Endothelial cell of umbilical vein (primary cell): ENCODE data around the gene CKAP5. TPM values are rescaled to one million over a fixed set of nuclear protein-coding genes. Genes with fewer than 3 reads are reported as not detected.

Experiments used
- BruUV-seq: library from RNA; stranded (reverse); fragments of 400-500 nt; replicated peaks from 2 replicates; lab custom pipeline; 2021; lab: Mats Ljungman, UMichigan
- CTCF ChIA-PET: fragments of 300-600, 350-600 bp; sonication (Branson Sonifier 250); formaldehyde crosslinking; loops from one replicate; lab custom pipeline; 2021; ENCODE audit warnings: antibody characterized with exemption, inconsistent platforms; lab: Charles Lee
- POLR2A ChIA-PET: fragments of 300-600, 350-600 bp; sonication (Branson Sonifier 250); formaldehyde crosslinking; loops from one replicate; lab custom pipeline; 2021; ENCODE audit warnings: antibody characterized with exemption, inconsistent platforms; lab: Charles Lee
- DNase-seq: peaks from one replicate; pipeline ENCODE4 v3.0.0-alpha.2; 2011; ENCODE audit warnings: low read depth, low spot score
- FAIRE-seq: peaks from 2 replicates; lab custom pipeline; 2011; peaks lifted over from hg19 to GRCh38; lab: Jason Lieb, UNC
- H2AFZ ChIP-seq: 2 replicates; pipeline ENCODE4 v1.6.0; 2012; ENCODE audit warnings: low read depth, low read length, control low read depth, inconsistent platforms
- H3K27ac ChIP-seq: 2 replicates; pipeline ENCODE4 v1.5.1; 2011; ENCODE audit warnings: low read depth, mild to moderate bottlenecking, control low read depth, low read length, moderate library complexity; ENCODE audit not compliant: insufficient read depth
- H3K27me3 ChIP-seq, 2 experiments: 2 replicates each; pipeline versions ENCODE4 v1.6.0 to v1.6.1; 2011; ENCODE audit warnings: low read length in 2 of 2, mixed read lengths in 1 of 2; ENCODE audit not compliant: control insufficient read depth in 2 of 2, insufficient read depth in 2 of 2
- H3K36me3 ChIP-seq, 2 experiments: 2 replicates in 1 of 2; 3 replicates in 1 of 2; pipeline ENCODE4 v1.5.1; 2011; ENCODE audit warnings: low read length in 2 of 2, mild to moderate bottlenecking in 1 of 2, moderate library complexity in 1 of 2; ENCODE audit not compliant: control insufficient read depth in 2 of 2, insufficient read depth in 2 of 2; ENCODE audit errors: extremely low read depth in 1 of 2
- H3K4me1 ChIP-seq: 3 replicates; pipeline ENCODE4 v1.5.1; 2011; ENCODE audit warnings: mild to moderate bottlenecking, low read length; ENCODE audit not compliant: control insufficient read depth, insufficient read depth; ENCODE audit errors: extremely low read depth
- H3K4me2 ChIP-seq: 2 replicates; pipeline ENCODE4 v1.6.1; 2011; ENCODE audit warnings: low read length, control low read depth, mixed read lengths; ENCODE audit not compliant: insufficient read depth
- H3K4me3 ChIP-seq, 3 experiments: fragments of 200-600 bp in 1 of 3; sonication (generic), shearing (Covaris generic) in 1 of 3; replicated peaks in 1 of 3; 2 replicates each; pipeline ENCODE4 v1.5.1; 2011 to 2016; ENCODE audit warnings: control low read depth in 3 of 3, low read length in 3 of 3, mild to moderate bottlenecking in 2 of 3, inconsistent platforms in 1 of 3, low read depth in 1 of 3, moderate library complexity in 1 of 3; ENCODE audit not compliant: insufficient read depth in 1 of 3
- H3K79me2 ChIP-seq: 2 replicates; pipeline ENCODE4 v1.6.0; 2012; ENCODE audit warnings: low read length, inconsistent platforms; ENCODE audit not compliant: control insufficient read depth, insufficient read depth
- H3K9ac ChIP-seq: replicated peaks from 2 replicates; pipeline ENCODE3; 2011; ENCODE audit warnings: low read length, control low read depth; ENCODE audit not compliant: insufficient read depth; ENCODE audit errors: extremely low read depth
- H3K9me1 ChIP-seq: replicated peaks from 3 replicates; pipeline ENCODE4 v1.6.0; 2011; ENCODE audit warnings: mild to moderate bottlenecking, low read length; ENCODE audit not compliant: control insufficient read depth, insufficient read depth; ENCODE audit errors: extremely low read depth
- H3K9me3 ChIP-seq: replicated peaks from 2 replicates; pipeline ENCODE4 v1.5.1; 2012; ENCODE audit warnings: low read length, inconsistent platforms; ENCODE audit not compliant: control insufficient read depth, insufficient read depth
- H4K20me1 ChIP-seq: replicated peaks from 2 replicates; pipeline ENCODE3; 2011; ENCODE audit warnings: mild to moderate bottlenecking, low read length; ENCODE audit not compliant: control insufficient read depth, insufficient read depth; ENCODE audit errors: extremely low read depth
- CTCF ChIP-seq, 2 donors: IDR thresholded peaks; 1 replicate in 1 of 2; 2 replicates in 1 of 2; pipeline ENCODE4 v1.5.1; 2011; ENCODE audit warnings: low read length in 2 of 2, mild to moderate bottlenecking in 2 of 2, moderate library complexity in 2 of 2, control low read depth in 1 of 2, inconsistent platforms in 1 of 2, low read depth in 1 of 2; ENCODE audit not compliant: insufficient read depth in 1 of 2; ENCODE audit errors: extremely low read depth in 1 of 2
- EZH2 ChIP-seq: IDR thresholded peaks from 2 replicates; pipeline ENCODE4 v1.6.1; 2012; ENCODE audit warnings: borderline replicate concordance, low read depth, mild to moderate bottlenecking, moderate library complexity, low read length, inconsistent platforms; ENCODE audit not compliant: severe bottlenecking
- FOS ChIP-seq: IDR thresholded peaks from 2 replicates; pipeline ENCODE4 v1.6.1; 2011; ENCODE audit warnings: mild to moderate bottlenecking, low read length, moderate library complexity, borderline replicate concordance; ENCODE audit not compliant: insufficient read depth
- GATA2 ChIP-seq: IDR thresholded peaks from 2 replicates; pipeline ENCODE4 v1.7.0; 2011; ENCODE audit warnings: low read depth, mild to moderate bottlenecking, moderate library complexity, mixed read lengths, low read length; ENCODE audit not compliant: insufficient read length, insufficient read depth
- JUN ChIP-seq: IDR thresholded peaks from 2 replicates; pipeline ENCODE4 v1.6.1; 2011; ENCODE audit warnings: borderline replicate concordance, low read depth; ENCODE audit not compliant: insufficient read length, insufficient read depth
- MYC ChIP-seq: IDR thresholded peaks from one replicate; pipeline ENCODE4 v1.6.1; 2011; ENCODE audit warnings: mild to moderate bottlenecking, low read depth, low read length
- POLR2A ChIP-seq: IDR thresholded peaks from 2 replicates; pipeline ENCODE4 v1.6.1; 2012; ENCODE audit warnings: low read depth, mild to moderate bottlenecking, control low read depth, low read length
- POLR2AphosphoS5 ChIP-seq: IDR thresholded peaks from 2 replicates; pipeline ENCODE4 v1.6.1; 2012; ENCODE audit warnings: low read depth, mild to moderate bottlenecking, control low read depth, low read length, moderate library complexity; ENCODE audit not compliant: insufficient read depth
- dilution Hi-C: fragments of 300-500 bp; cut with MboI; formaldehyde crosslinking; loops from one replicate; pipeline ENCODE4 v1.15.0; 2019; ENCODE audit warnings: low sequenced_read_pairs; ENCODE audit not compliant: extremely low pct_ligation_motif_present
- intact Hi-C: fragments of 100-400 bp; cut with micrococcal nuclease; formaldehyde crosslinking; loops from one replicate; pipeline ENCODE4 v1.10.0; 2022
- polyA plus RNA-seq, 4 experiments: library from polyadenylated mRNA; depleted of rRNA in 3 of 4; stranded (reverse) in 3 of 4; unstranded in 1 of 4; fragments of >200 nt; gene quantifications; 2 replicates each; pipeline versions ENCODE4 v1.2.1 to v1.2.3, GENCODE V29; 2011 to 2012; ENCODE audit warnings: missing spikeins in 1 of 4
- total RNA-seq: library from RNA; stranded (reverse); gene quantifications from 2 replicates; pipeline ENCODE4 v1.2.3, GENCODE V29; 2021
- TF ChIP-seq, protein P1 (sequence below): IDR thresholded peaks from 2 replicates; pipeline ENCODE4 v1.6.1; 2011; ENCODE audit not compliant: insufficient read depth, insufficient read length

CKAP5 gene
- total and polyA plus RNA-seq, 2 donors (not counting 3 experiments of a cell fraction or from before 2014, with no cell fraction given) = 47.4 to 138 TPM

GRCh38 chr11:46759196-46759595 lies 86.9 kb downstream of the CKAP5 start:
- intact Hi-C loops (no loop called here), dilution Hi-C loops (no loop called here)
- POLR2A ChIA-PET = no interaction called here
- DNase-seq = no peak
- no TSS peak for BruUV-seq
- H3K4me2 ChIP-seq = no peak overlapping the region
- H3K9me1 ChIP-seq = no peaks in the 10 kb centered on the region
- TF ChIP-seq GATA2 (no peak), CTCF (IDR thresholded peaks at IDR 0.05; ENCODE audit: extremely low read depth in 1 of 2, insufficient read depth in 1 of 2, low read depth in 1 of 2, low read length in 2 of 2) (no peak), JUN (no peak), POLR2AphosphoS5 (no peak), EZH2 (no peak), FOS (no peak), POLR2A (no peak), MYC (no peak)
- TF ChIP-seq, protein P1, sequence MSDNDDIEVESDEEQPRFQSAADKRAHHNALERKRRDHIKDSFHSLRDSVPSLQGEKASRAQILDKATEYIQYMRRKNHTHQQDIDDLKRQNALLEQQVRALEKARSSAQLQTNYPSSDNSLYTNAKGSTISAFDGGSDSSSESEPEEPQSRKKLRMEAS = no peak
- FAIRE-seq = no peak
- H3K9me3 ChIP-seq = no peaks in the 10 kb centered on the region
- H3K4me3 ChIP-seq = no peak overlapping the region
- H3K4me1 ChIP-seq = no peaks in the 10 kb centered on the region
- H3K9ac ChIP-seq = no peak overlapping the region
- peaks cover 18 to 39% of the 10 kb centered on the region in 2 experiments for H3K36me3 ChIP-seq
- no peaks in the 10 kb centered on the region for H3K79me2 ChIP-seq
- H3K27ac ChIP-seq = no peak overlapping the region
- no peak overlapping the region for H2AFZ ChIP-seq
- no peaks in the 10 kb centered on the region for H3K27me3 ChIP-seq
- CTCF ChIA-PET = no interaction called here
- no peaks in the 10 kb centered on the region for H4K20me1 ChIP-seq
